Left ventricle myocardium superior (tissue), 1 donor: ENCODE results near the gene MYH10. TPM values are rescaled to one million over a fixed set of nuclear protein-coding genes. Genes with fewer than 3 reads are reported as not detected.
"Not testable (repeated sequence)": the region's sequence is repeated elsewhere in the genome, so short reads cannot be mapped to it uniquely, and the experiment has no call there.

Experiments used
- ATAC-seq: fragments of 200-7000 bp; cut with Tn5 transposase; one replicate; pipeline ENCODE4 v1.9.1; 2020; ENCODE audit warnings: mild to moderate bottlenecking, moderate library complexity
- DNase-seq: peaks from one replicate; pipeline ENCODE4 v3.0.0-alpha.2; 2020
- intact Hi-C: fragments of 100-400 bp; cut with micrococcal nuclease; formaldehyde crosslinking; loops from one replicate; pipeline ENCODE4 v1.11.0; 2022
- total RNA-seq: library from RNA; stranded (reverse); fragmentation: NEBNext Ultra II Directional; extraction: Animal tissue kit (Norgen Biotek cat#: 25700); gene quantifications from one replicate; pipeline ENCODE4 v1.2.1, GENCODE V29; 2021
- donor health status: DM: no; HTN: yes; CAD: no; lungs with severe emphysema.

The MYH10 gene
- total RNA-seq, 1 donor from 2014 or later, result 36.6 TPM

DNA sequence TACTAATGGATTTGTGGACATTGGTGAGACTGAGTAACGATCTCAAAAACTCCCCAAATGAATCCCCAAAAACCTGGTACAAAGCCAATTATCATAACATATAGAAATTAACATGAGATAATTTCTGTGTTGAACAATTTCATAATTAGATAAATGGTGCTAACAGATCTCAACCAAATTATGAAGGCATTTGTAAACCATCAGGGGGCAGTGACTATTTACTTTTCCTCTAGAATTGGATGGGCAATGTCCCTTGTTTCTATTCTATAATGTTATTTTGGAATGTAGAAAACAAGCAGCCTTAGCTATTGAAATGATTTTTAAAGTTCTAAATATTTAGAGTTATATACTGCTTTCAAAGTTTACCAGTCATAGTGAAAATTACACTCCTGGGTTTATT lies 57.8 kb downstream of the MYH10 start:
- no peak for ATAC-seq
- intact Hi-C loops, result no loop called here
- no peak for DNase-seq

DNA sequence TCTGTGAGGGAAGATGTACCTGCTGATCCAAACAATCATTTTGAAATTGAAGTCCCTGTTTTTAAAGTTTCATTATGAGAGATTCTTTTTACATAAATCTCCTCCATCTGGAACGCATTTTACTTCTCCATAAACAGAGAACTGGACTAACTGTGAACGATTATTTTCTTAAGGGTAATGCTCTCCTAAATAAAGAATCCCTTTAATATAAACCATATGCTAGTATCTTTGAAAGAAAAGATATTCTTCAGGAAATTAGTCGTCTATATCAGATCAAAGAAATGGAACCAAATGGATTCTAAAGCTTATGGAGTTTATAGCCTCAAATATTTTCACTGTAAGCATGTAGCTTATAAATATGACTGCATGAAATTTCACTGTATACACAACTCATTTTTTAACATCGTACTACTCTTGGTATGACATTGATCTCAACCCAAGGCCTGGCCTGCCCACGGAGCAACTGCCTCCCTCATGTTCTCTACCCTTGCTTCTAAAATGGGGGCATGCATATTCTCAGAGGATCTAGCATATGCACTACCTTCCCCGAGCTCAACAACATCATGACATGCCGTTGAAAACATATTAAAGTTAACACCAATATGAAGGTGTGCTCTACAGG lies 66.4 kb downstream of the MYH10 start:
- intact Hi-C loops, result no loop called here
- DNase-seq, result no peak
- no peak for ATAC-seq

DNA sequence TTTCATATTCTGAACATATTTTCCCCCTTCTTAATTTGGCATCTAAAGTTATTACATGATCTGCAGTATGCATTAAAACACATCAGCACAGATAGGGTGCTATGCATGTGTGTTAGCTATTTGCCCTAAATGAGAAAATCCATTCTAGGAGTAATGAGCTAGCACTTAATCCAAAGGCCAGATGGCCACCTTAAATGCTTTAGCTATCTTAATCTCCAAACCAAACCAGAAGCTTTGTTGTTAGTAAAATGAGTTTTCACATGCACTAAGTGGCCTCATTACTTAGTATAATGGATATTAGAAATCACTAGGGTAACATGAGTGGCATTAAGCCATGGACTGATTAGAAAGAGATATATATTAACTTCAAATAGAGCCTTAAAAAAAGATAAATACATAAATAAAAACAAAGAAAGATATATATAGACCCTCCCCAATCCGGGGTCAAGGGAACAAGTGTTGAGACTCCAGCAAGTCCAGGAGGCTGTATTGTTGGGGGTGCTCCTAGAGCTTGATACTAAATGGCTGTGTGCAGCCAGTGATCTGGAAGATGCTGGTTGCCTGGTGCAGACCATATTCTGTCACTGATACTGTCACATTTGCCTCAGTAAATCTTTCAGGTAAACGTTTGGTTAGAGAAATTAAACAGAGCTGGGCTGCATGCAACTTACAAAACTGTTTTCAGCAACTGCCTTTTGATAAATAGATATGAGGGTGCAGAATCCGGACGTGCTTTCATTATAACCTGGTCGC lies 67.3 kb downstream of the MYH10 start:
- DNase-seq, result no peak
- ATAC-seq, result no peak
- intact Hi-C loops, result no loop called here

DNA sequence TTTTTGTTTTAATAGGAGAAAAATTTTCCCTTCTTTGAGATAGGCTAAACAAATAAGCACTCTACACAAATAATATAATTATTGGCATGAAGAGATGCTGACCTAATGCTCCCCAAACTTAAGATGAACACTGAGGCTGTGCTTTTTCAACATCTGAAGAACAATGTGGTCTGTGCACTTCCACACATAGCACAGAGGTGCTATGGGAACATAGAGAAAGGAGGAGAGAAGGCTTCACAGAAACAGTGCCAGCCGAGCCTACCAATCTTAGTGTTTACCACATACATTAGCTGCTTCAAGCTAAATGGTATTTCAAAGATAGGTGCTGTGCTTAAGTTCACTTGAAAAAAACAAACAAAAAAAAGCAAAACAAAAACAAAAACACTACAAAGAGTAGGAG lies 72.4 kb downstream of the MYH10 start:
- DNase-seq (no peak), ATAC-seq (no peak)
- intact Hi-C loops, result no loop called here

DNA sequence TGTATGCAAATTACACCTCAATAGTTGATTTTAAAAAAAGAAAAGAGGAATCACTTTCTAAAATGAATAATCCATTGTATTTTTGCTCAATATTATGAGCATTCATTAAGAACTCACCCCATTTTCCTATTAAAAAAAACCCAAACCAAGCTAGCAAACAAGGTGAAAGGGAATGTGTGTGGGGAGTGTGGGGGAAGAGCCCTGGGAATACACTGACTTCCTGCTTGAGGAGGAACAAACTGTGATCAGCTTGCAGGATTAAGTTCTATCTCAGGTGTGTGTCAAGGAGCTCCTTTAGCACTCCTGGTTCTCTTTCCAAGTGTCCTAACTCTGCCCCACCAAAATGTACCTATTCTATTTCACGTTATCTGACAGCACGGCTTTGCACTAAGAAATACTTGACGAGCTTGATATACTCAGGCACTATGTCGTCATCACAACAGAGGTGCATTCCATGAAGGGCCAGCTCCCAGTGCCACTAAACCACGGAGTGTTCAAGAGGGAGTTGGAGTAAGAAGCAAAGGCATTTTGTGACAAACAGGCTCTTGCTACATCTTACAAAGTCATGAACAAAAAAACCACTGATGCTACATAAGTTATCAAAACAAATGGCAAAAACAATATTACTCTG lies 73.2 kb downstream of the MYH10 start:
- DNase-seq (no peak), ATAC-seq (peak; percentile 75)
- intact Hi-C loops, result no loop called here

DNA sequence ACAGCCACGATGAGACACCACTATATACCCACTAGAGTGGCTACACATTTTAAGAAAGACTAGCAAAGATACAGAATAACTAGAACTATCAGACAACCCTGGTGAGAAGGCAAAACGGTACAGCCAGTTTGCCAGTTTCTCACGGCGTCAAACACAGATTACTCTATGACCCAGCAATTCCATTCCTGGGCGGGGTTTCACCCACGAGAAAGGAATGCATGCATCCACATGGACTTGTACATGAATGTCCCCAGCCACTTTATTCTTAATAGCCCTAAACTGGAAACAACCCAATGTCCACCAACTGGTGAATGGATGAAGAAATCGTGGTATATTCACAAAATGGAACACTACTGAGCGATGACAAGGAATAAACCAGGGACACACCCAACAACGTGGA lies 74.5 kb downstream of the MYH10 start:
- intact Hi-C loops, result no loop called here
- DNase-seq, result no peak
- ATAC-seq, result no peak

DNA sequence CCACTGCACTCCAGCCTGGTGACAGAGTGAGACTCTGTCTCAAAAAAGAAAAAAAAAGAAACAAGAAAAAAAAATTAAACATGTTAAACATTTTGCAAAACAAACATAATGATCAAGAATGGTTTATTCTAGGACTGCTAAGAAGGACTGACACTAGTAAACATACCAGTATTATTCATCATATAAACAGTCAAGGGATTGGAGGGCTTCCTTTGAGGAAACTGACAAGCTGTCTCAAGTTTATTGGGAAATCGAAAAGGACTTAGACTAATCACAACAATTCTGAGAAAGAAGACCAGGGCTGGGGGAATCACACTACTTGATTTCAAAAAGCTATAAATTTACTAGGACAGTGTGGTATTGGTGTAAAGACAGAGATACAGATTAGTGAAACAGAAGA lies 75.5 kb downstream of the MYH10 start:
- no peak for DNase-seq
- no peak for ATAC-seq
- intact Hi-C loops, result no loop called here

DNA sequence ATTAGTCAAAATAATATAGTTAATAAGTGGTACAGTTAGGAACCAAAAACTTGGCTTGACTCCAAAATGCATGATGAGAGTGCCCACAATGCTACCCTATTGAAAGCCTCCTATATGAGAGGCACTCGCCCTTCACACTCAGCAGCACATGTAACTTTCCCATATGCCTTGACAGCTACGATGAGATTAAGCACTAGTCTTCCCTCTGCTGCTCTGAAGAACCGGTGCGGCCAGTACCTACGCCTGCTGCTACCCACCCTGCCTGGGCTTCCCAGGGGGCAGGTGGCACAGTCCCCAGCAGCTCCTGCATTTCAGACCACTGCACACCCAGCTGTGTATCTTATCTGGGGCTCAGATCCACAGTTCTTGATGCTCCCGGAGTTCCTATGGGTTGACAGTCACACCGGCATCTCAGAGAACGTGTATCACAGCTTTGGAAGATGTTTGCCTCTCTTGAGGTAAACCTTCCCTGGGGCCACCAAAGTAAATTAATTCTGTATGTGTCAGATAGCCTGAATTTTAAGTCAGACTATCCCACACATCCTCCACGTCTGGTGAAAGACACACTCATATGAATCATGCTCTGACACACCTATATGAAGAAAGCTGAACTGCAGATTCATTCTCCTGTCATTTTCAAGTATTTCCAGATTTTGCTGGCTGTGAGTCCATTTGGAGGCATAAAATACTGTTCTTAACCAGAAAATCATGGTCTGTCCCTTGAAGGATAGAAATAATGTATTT lies 77.8 kb downstream of the MYH10 start:
- no peak for DNase-seq
- ATAC-seq, result no peak
- intact Hi-C loops, result no loop called here

DNA sequence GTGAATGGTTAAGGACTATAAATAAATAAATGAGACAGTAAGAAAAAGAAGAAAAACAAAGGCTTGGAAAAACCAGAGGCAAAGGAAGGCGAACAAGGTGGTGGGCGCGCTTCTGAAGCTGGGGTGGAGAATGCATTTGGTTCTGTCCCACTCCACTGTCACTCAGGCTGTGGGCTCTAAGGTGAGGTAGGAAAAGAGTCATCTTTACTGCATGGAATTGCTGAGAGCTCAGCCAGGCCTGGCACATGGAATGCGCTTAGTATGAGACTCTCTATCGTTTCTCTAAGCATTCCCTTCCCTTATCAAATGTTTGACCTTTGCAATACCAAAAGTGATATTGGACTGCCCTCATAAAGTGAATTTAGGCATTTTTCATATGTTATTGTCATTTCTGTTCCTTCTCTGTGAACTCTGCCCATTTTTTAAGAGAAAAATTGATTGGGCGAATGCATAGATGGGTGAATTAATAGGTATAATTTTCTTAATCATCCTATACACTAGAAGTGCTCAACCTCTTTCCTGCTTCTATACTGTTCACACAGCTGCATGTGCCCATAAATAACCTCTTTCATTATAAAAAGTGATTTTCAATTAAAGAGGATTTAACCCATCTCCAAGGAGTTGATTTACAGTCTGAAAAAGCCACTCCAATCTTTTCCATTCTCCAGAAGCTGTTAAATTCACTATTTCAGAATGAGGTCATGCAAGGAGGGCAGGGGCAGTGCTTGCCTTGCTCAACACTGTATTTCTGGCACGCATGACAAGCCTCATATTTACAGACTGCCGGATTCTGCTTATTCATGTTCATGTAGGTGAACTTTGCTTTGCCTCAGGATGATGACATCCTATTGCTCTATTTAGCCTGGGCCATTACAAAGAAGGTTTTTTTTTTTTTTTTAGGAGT lies 87.7 kb downstream of the MYH10 start:
- DNase-seq (no peak), ATAC-seq (peak; percentile 95)
- intact Hi-C loops, result no loop called here

DNA sequence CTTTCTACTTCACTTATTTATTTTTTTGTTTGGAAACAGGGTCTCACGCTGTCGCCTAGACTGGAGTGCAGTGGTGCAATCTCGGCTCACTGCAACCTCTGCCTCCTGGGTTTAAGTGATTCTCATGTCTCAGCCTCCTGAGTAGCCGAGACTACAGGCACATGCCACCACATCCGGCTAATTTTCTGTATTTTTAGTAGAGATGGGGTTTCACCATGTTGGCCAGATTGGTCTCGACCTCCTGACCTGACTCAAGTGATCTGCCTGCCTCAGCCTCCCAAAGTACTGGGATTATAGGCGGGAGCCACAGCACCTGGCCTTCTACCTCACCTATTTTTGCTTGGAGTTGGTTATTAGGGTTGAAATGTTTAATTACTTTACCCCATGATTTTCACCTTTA lies 90.5 kb downstream of the MYH10 start:
- DNase-seq, ATAC-seq, intact Hi-C loops: not testable (repeated sequence)

DNA sequence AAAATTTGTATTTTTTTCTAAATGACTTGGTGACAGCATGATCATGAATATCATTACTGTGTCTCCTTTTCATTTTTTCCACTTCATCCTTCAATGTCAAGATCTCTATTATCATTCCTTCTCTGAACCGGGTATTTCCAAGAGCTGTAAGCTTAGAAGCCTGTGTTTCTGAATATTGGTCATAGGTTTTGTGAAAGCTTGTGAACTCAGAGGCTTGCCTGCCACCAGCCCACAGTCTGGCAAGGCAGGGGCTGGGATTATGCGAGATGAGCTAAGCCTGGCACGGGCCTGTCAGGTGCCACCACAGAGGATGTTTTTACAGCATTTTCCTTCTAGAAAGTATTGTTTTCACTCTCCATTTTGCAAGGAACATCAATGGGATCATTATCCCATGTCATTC lies 92.8 kb downstream of the MYH10 start:
- DNase-seq, result no peak
- no peak for ATAC-seq
- intact Hi-C loops, result no loop called here

DNA sequence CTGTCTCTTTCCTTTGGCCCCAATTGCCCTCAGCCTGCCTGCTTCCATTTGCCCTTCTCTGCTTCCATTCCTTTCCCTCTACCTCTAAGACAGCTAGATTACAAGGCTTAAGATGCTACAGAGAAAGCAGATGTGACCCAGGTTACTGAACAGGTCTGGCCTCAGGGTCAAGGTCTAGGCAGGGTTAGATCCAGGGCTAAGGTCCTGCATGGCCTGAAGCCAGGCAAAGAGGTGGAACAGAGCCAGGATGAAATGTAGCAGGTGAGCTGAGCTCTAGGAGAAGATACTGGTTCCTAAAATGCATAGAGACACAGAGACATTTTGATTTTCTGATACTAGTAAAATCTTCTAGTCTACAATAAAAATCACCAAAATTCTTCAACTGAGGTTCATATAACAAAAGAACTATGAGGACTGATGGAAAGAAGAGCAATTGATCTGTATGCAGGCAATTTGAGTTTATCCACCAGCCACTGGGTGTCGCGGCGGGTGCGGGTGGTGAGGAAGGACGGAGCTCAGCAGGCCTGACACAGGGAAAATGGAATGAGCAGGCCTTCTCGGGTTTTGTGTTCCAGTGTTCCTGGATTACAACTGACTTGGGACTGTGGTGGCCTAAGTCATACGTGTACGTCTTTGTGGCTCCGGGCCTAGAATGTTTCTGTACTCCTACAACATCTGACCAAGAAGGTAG lies 95.9 kb downstream of the MYH10 start:
- intact Hi-C loops, result no loop called here
- DNase-seq (no peak), ATAC-seq (no peak)

DNA sequence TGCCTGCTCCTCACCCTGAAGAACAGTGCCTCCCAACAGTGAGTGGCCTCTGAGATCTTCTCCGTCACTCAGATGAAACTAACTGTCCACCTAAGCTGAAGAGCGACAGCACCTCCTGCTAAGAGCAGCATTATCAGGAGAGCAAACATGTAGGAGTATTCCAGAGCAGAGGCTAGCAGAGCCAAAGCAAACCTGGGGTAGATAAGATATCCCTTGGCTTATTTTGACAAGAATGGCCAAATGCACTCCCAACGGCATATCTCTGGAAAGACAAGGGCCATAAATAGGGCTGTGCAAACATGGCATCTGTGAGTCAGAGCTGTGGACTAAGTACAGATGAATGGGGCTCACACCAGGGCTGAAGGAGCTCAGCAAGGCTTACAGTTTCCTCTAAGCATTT lies 98.5 kb downstream of the MYH10 start:
- ATAC-seq, result peak; percentile 74
- intact Hi-C loops, result no loop called here
- no peak for DNase-seq

DNA sequence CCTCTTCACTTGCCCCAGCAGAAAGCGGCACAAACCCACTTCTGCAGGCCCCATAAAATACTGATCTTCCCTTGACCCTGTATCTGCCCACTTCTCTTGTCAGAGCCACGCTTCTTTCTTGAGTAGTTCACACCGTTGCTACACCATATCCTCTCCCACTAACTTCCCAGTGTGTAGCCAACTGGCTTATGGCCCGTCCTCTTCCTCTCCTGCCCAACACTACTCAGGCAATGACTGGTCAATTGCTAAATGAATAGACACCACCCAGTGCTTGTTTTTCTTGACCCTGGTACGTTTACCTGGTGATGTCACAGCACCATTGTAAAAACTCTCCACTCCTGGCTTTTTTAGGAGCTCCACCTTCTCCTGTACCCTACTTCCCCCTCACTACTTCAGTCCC lies 107.9 kb downstream of the MYH10 start:
- no peak for ATAC-seq
- intact Hi-C loops, result no loop called here
- DNase-seq, result no peak

DNA sequence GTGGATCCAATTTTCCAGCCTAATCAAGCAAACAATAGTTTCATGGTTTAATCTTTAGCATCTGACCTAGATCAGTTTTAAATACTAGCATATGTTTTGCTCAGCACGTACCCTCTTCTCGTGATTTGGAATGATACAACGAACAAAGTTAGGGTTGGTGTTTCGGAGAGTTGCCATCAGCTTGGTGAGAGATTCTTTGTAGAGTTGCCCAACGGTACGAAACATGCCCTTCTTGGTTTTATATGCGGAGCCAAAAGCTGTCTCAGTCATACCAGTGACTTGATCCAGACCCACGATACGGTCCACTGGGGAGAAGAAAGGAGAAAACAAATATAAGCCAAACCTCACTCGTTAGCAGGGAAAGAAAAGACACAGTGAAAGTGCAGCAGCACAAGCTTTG lies 109.5 kb downstream of the MYH10 start:
- ATAC-seq (no peak), DNase-seq (no peak)
- intact Hi-C loops, result no loop called here

DNA sequence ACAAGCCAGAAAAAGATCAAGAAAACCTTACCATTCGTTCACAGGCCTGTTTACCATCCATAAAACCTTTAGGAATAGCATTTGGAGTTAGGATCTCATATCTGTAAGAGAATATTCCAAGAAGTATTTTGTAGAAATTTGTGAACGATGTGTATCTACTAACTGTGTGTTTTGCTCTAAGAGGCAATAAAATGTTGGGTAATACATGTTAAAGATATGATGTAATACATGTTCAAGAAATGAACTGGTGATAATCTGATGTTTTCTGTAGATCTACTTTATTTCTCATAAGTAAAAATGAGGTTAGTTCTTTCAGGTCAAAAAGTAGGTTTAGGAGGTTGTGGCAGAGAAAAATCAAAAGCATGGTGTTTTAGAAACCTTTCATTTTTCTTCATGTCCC lies 111.7 kb downstream of the MYH10 start:
- DNase-seq, result no peak
- no peak for ATAC-seq
- intact Hi-C loops, result no loop called here

DNA sequence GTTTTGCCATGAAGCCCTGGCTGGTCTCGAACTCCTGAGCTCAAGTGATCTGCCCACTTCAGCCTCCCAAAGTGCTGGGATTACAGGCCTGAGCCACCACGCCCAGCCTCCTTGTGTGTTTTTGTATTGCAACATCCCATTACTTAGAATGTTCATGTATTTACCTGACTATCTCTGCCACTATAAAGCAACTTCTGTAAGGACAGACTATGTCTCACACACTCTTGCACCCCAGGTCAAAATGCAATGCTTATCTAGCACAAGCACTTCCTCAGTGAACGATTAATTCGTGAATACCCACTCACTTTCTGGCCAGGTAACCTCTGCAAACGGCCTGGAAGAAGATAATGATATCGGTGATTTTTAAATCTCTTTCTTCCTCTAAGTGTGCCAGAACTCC lies 112.2 kb downstream of the MYH10 start:
- intact Hi-C loops, result no loop called here
- ATAC-seq, result no peak
- DNase-seq, result no peak

DNA sequence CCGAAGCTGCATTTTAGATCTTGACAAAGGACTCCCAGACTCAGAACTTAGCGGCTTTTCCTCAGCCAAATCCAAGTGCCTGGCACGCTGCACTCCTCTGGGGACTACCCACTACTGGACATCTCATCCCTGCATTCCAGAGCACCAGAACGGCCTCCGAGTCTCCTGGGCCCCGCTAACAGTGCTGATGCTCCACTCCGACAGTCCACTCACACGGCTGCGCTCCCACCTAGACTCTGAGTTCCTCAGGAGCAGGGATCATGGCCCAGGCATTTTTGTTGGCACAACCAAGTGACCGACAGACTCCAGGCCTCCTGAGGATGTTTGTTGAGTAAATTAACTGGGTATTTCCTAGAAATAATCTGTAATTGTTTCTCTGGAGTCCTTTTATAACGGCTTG lies 115.7 kb downstream of the MYH10 start:
- no peak for ATAC-seq
- no peak for DNase-seq
- intact Hi-C loops, result no loop called here

DNA sequence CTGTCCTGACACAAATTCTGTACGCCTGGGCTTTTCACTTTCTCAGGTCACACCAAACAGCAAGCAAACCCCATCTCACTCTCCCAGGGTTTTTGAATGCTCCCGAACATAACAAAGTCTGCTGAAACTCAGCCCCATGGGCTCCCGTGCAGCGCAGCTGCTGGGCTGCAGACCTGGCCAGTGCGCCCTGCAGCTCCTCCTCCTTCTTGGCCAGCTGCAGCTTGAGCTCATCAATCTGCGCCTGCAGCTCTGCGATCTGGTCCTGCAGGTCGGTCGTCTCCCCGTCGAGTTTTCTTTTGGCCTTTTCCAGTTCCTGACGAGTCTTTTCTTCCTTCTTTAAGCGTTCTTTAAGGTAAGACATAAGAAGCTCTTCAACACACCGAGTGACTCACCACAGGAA lies 124.4 kb downstream of the MYH10 start:
- peak; percentile 60 for ATAC-seq
- intact Hi-C loops, result no loop called here

More for the DNA sequence above, 124.4 kb downstream of the MYH10 start:
- DNase-seq, result peak; percentile 61
